Effector CD4-positive, alpha-beta T cell (primary cell): ENCODE measurements around the gene ZNF692.
A peak's percentile ranks its signal among the peaks of the same experiment; 100 is the strongest.
"Not testable (repeated sequence)": the region's sequence is repeated elsewhere in the genome, so short reads cannot be mapped to it uniquely, and the experiment has no call there.

Experiments used
- DNase-seq: peaks from one replicate; pipeline ENCODE4 v3.0.0-alpha.2; 2020
- total RNA-seq: gene quantifications from one replicate; lab custom pipeline; 2026; lab: John Stamatoyannopoulos, UW

ZNF692 gene, protein sequence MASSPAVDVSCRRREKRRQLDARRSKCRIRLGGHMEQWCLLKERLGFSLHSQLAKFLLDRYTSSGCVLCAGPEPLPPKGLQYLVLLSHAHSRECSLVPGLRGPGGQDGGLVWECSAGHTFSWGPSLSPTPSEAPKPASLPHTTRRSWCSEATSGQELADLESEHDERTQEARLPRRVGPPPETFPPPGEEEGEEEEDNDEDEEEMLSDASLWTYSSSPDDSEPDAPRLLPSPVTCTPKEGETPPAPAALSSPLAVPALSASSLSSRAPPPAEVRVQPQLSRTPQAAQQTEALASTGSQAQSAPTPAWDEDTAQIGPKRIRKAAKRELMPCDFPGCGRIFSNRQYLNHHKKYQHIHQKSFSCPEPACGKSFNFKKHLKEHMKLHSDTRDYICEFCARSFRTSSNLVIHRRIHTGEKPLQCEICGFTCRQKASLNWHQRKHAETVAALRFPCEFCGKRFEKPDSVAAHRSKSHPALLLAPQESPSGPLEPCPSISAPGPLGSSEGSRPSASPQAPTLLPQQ
- 31.0 reads per million, percentile 57 among the genes with 10 or more reads in this experiment for total RNA-seq

DNA sequence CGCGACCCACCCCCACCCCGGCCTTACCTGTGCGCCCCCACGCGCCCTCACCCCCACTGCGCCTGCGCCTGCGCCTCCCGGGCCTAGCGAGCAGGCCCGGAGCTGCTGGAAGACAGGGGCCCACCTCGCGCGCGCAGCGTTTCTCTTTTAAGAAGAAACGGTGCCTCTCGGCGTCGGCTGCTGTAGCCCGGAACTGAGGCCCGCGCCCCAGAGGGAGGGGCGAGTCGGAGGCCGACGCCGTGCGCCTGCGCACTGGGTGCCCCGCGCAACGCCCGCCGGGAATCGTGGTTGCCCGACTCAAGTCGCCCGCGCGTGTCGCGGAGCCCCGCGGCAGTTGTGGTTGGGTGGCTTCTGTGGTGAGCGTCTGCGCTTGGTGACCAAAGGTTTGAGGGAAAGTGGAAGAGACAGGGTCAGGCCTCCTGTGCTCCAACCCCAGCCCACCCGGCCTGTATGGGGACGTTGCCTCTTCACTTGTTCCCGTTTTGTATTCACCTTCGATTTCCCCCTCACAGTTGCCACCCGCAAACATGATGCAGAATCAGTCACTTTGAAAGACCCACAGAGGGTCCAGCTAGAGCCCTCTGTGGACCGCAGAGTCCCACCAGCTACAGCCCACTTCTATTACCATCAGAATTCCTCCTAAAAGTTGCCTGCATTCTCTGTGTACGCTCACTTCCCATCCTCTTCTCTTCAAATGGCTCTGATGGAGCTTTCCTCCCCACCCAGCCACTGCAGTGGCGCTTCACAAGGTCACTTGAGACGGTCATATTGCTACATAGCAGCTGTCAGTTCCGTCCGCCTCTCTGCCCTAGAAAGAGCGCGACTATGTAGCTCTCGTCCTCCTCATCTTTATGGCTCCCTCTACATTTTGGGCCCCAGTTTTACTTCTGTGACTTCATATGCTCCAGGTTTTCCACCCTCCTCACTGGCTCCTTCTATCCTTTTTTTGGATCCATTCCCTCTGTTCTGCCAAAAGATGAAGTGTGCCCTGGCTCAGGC is at the start of gene ZNF692:
TSS of gene ZNF692 (minus strand) at position 195 of the 999 bp plus-strand sequence. CDS start 776 bp downstream, outside the sequence.
- DNase-seq: peak; percentile 96

DNA sequence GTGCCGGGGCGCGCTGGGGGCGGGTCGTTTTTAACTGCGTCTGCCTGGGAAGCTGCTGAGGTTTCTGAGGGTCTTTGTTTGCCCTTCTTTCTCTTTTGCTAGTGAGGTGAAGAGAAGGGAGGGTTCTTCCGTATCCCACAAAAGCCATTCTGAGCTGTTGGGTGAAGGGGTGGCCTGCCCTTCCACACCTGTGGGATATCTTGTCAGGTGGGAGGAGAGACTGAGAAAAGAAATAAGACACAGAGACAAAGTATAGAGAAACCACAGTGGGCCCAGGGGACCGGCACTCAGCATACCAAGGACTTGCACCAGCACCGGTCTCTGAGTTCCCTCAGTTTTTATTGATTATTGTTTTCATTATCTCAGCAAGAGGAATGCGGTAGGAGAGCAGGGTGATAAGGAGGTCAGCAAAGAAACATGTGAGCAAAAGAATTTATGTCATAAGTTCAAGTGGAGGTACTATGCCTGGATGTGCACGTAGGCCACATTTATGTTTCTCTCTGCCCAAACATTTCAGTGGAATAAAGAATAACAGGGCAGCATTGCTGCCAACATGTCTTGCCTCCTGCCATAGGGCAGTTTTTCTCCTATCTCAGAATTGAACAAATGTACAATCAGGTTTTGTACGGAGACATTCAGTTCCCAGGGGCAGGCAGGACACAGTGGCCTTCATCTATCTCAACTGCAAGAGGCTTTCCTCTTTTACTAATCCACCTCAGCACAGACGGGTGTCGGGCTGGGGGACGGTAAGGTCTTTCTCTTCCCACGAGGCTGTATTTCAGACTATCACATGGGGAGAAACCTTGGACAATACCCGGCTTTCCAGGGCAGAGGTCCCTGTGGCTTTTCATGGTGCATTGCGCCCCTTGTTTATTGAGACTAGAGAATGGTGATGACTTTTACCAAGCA is 48.1 kb upstream of the ZNF692 start:
- DNase-seq: no peak

DNA sequence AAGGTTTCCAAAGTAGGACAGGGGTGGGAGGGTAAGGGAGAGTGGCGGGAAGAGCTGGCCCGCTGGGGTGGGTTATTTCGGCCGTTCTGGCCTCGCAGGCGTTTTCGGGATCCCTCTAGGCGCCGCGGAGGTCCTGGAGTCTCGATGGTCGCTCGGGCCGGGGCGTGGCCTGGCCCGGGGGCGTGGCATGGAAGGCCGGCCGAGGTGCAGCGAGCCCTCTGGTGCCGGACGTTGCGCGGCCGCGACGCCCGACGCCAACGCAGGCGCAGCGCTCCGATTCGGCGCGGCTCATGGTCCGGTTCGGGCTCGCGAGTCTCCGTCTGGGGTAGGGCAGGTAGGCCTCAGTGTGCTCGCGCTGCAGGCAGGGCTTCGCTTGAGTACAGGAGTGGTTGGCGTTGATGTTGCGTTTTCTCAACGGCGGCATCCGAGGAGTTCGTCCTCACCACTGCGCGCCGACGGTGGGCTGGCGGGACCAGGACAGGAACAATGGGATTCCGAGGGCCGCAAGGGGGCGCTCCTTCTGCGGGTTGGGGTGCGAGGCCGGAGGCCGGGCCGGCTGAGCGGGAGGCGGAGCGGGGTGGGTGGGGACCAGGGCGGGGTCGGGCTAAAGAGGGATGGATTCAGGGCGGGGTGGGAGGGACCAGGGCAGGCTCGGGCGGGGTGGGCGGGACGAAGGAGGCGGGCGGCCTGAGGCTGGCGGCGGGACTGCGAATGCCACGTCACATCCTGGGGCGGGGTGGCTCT is 47.3 kb upstream of the ZNF692 start, which contains the start of gene PGBD2:
TSS of gene PGBD2 (plus strand) at position 227 of the 744 bp plus-strand sequence. CDS start 7,628 bp downstream, outside the sequence.
- peak; percentile 89 for DNase-seq

DNA sequence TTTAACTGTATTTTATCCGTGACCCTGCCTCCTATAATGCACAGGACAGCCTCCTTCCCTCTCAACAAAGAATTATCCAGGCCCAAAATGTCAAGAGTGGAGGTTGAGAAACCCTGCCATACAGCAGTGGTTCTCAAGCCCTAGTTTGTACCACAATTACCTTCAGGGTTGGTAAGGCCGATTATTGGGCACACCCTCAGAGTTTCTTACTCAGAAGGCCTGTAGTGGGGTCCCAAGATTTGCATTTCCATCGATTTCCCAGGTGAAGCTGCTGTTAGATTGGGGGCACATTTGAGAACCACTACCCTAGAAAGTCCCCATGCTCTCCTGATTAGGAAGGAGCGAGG is 46.8 kb upstream of the ZNF692 start:
- no peak for DNase-seq

DNA sequence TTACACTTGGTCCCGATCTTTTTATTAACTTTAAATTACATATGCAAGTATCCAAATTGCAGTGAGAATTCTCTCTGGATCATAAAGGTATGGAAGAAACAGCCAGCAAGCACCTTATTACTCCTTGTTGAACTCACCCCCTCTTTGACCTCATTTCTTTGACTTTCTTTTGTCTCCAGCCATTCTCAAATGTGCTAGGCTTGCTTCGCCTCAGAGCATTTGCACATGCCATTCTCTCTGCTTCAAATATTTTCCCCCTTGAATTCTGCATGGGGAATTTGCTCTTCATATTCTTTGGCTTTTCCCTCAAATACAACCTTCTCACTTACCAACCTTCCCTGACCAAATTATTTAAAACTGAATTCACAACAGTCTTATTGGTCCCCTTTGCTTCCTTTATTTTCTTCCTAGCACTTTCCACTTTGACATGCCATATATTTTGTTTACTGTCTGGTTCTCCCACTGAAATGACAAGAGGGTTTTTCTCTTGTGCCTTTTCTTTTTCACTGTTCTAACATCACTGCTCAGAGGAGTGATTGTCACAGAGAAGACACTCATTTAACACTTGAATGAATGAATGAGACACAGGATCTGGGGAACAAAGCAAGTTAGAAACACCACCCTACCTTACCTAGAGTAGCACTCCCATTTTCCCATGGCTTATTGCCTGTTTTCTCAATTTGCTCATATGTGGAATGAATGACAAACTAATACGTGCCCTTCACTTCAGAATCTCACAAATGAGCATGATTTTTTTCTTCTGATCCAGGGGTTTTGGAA is 45.7 kb upstream of the ZNF692 start:
- no peak for DNase-seq

DNA sequence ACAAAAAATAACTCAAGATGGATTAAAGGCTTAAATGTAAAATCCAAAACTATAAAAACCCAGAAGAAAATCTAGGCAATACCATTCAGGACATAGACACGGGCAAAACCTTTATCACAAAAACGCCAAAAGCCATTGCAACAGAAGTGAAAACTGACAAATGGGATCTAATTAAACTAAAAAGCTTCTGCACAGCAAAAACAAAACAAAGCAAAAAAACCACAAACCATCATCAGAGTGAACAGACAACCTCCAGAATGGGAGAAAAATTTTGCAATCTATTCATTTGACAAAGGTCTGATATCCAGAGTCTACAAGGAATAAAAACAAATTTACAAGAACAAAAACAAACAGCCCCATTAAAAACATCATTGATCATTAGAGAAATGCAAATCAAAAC is 42.7 kb upstream of the ZNF692 start:
- DNase-seq: no peak

DNA sequence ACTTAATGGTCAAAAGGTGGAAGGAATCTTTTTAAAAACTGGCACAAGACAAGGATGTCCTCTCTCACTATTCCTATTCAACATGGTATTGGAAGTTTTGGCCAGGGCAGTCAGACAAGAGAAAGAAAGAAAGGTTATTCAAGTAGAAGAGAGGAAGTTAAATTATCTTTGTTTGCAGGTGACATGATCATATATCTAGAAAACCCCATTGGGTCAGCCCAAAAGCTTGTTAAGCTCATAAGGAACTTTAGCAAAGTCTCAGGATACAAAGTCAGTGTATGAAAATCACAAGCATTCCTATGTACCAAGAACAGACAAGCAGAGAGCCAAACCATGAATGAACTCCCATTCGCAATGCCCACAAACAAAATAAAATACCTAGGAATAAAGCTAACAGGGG is 41.8 kb upstream of the ZNF692 start:
- DNase-seq: no peak

DNA sequence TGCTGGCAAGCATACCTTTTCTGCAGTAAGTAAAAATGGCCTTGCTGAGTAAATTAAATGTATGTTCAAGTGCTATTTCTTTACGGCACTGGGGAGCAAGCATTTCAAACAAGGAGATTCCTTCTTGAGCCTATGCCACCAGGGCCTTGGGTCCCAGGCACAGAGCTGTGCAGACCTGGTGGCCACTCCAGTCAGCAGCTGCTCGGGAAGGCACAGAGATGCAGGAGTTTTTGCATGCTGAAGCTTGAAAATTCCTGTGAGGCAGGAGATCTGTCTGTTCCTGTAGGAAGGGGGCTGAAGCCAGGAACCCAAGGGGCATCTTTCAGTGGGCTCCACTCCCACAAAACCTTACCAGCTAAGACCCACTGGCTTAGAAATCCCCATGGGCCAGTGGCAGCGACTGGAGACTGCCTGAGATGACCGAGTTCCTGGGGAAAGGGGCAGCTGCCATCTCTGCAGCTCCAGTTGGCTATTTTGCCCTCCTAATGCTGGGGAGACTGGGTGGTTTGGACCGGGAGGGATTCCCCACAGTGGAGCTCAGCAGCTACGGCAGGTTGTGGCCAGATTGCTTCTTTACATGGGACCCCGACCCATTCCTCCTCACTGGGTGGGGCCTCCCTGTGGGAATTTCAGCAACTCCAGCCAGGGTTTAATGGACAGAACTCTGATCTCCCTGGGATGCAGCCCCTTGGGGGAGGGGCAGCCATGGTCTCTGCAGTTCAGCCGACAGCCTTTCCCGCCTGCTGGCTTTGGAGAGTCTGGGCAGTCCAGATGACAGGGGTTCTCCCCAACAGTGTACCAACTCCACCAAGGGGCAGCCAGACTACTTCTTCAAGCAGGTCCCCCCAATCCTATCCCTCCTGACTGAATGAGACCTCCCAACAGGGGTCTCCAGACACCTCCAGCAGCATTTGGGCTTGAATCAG is 38.8 kb upstream of the ZNF692 start:
- no peak for DNase-seq

DNA sequence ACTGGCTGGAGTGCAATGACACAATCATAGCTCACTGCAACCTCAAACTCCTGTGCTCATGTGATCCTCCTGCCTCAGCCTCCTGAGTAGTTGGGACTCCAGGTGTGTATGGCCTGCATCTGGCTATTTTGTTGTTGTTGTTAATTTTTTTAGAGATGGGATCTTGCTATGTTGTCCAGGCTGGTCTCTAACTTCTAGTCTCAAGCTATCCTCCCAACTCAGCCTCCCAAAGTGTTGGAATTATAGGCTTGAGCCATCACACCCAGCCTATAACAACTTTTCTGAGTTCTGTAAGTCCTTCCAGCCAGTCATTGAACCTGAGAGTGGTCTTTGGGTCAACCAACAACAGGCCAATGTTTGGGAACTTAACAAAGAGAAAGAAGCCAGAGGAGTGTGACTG is 36.0 kb upstream of the ZNF692 start:
- DNase-seq: no peak

DNA sequence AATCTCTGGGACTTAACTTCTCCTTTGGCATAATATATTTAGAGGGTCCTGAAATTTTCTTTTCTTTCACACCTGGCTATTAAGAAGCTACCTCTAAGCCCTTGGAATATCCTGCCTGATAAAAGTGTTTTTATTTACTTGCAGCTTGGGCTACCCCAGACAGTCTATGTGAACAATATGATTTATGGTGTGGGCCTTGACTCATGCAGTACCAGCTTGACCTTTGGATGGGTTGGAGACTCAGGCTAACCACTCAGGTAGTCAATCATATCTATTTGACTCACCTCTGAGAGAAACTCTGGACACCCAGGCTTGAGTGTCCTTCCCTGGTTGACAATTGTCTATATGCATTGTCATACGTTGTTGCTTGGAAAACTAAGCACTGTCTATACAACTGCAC is 33.7 kb upstream of the ZNF692 start:
- no peak for DNase-seq

DNA sequence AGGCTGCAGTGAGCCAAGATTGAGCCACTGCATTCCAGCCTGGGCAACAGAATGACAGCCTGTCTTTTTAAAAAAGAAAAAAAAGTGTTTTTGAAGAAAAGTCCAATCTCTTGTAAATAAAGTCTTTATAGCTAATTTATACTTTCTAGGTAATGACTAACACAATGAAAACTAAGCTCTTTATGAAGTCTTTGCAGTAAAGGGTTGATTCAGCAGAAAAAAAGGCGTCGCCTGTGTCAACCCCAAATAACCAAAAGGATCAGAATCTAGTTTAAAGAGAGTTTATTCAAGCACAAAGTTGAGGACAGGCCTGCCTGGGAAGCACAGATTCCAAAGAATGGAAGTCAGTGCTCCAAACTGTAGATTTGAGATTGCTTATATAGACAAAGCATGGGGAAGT is 32.9 kb upstream of the ZNF692 start:
- DNase-seq: no peak

DNA sequence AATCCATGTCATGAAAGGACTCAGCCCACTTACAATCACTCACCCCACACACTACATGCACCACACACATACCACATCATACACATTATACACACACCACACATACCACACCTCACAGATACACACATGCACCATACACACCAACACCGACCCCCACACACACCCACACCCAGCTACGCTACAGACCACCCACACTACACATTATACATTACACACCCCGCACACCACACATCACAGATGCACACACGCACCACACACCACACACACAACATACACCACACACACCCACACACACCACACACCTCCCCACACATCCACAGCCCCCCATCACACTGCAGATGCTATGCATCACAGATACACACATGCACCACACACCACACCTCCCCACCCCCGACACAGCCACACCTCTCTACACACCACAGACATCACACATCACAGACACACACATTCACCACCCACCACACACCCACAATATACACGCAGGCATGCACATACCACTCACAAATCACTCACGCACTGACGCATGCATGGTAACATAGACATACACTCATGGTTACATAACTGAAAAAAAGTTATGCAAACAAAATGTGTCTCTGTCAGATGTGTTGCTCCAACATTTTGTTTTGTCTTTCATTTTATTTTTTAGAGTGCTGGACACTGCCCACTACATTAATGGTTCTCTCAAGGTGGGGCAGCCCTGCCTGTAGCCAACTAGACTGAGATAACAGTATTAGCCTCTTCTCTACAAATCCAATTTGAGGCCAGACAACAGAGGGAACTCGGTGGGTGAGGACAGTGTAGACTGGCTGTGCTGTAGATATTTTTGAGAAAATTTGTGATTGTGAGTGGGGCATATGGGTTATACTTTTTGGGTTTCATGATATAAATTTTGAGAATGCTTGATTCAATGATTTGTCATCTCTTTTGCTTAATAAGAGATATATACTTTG is 31.9 kb upstream of the ZNF692 start:
- no peak for DNase-seq

DNA sequence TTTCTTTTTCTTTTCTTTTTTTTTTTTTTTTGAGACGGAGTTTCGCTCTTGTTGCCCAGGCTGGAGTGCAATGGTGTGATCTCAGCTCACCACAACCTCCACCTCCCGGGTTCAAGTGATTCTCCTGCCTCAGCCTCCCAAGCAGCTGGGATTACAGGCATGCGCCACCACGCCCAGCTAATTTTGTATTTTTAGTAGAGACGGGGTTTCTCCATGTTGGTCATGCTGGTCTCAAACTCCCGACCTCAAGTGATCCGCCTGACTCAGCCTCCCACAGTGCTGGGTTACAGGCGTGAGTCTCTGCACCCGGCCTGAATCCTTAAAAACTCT is 31.0 kb upstream of the ZNF692 start:
- not testable (repeated sequence) for DNase-seq

DNA sequence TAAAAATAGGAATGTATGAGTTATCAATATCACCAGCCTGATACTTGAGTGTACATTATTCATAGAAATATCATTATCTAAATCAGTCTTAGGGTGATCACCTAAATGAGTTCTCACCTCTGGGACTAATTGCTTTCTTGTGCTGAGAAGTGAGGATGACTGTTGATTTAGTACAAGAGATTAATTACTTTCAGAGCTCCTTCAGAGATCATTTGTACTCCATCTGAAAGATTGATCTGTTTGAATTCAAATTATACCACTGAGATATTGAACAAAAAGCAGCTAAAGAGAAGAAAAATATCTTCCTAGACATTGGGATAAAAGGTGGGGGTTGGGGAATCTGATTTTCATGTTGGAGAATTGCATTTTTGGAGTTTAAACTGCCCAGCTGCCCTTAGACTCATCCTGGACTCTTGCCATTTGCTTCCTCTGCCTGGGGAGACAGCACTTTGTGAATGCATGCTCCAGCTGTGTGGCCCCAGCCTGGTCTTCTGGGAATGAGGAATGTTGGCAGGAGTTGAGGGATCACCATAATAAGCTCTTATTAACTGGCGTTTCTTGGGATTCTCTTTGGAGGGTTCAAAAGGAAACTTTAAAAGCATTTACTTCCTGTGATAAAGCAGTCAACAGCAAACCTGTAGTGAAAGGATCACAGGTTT is 27.5 kb upstream of the ZNF692 start:
- no peak for DNase-seq

DNA sequence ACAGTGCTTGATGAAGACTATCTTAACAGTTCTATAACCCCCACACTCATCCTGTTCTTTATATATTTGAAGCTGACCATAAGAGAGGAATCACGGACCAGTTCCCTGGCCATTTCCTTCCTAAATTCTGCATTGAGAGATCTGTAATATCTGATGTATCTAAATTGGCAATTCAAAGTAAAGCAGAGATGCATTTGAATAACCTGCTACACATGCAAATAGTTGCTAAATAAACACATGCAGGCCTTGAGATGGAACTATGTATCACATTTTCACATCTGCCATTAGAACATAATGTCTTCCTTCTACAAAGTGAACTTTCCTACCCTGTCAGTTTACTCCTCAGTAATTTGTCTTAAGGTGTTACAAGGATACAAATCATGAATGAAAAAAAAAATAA is 26.8 kb upstream of the ZNF692 start:
- no peak for DNase-seq

DNA sequence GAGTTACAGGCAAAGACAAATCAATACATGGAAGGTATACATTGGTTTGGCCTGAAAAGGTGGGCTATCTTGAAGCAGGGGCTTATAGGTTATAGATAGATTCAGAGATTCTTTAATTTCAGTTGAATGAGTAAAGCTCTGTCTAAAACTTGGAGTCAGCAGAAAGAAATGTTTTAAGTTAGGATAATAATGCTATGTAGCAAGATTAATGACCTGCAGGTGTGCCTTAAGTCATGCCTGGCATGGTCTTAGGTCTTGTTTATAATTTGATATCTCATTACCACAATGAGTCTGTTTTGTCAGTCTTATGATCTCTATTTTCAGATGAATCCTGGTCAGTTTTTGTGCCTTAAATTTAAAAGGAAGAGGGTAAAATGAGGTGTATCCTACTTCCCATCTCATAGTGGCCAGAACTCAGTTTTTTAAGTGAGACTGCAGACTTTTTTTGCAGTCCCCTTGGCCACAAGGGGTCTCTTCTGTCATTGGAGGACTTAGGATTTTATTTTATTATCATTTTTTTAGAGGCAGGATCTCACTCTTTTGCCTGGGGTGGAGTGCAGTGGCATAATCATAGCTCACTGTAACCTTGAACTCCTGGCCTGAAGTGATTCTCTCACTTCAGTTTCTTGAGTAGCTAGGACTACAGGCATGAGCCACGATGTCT is 25.9 kb upstream of the ZNF692 start:
- DNase-seq: no peak

DNA sequence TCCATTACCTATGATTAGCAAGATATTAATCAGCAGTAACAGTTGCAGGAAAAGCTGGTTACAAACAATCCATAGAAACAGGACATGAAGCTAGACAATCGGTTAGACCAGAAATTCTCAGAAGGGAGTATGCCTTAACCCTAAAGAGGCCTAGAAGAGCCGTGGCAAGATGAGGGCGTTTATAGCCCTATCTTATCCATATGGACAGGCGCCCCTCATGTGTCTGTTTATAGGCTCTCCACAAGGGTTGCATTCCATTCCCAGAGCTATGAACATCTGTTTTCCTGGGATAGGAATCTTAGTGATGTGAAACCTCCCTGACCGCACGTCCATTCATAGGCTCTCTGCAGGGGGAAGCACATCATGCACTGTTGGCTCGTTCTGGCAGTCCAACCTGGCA is 23.5 kb upstream of the ZNF692 start:
- DNase-seq: not testable (repeated sequence)
